ENCODE data around the gene USP16. TPM values are rescaled to one million over a fixed set of nuclear protein-coding genes. Genes with fewer than 3 reads are reported as not detected.

Gene USP16
- total RNA-seq, 3 donors from 2014 or later, result 35.4 to 53.0 (median 35.7) TPM

DNA sequence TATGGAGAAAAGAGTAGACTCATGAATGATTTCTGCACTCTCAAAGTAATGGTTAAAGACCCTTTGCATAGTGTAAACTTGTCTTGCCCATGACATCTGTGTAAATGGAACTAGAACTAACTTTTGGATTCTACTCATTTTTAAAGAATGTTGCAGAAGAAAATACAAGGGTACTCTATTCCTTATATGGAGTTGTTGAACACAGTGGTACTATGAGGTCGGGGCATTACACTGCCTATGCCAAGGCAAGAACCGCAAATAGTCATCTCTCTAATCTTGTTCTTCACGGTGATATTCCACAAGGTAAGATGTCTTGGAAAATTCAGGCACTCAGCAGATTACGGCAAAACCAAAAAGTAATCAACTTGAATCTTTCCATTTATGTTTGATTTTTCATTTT is 29.2 kb downstream of the USP16 start:
- H3K4me3 ChIP-seq, result no peak overlapping the region
- peaks cover 5% of the 10 kb centered on the region for H3K36me3 ChIP-seq
- H3K27me3 ChIP-seq, result no peaks in the 10 kb centered on the region
- H3K4me1 ChIP-seq, result no peaks in the 10 kb centered on the region
- intact Hi-C loops (cut with DNase I; ENCODE audit: low total_unique reads), result no loop called here
- DNase-seq (ENCODE audit: low spot score in 2 of 2), result no peak
- H3K27ac ChIP-seq, result no peak overlapping the region
- TF ChIP-seq POLR2AphosphoS5 (IDR thresholded peaks at IDR 0.05), result no peak
- TF ChIP-seq POLR2A (IDR thresholded peaks at IDR 0.05), result no peak
- TF ChIP-seq, protein P1, sequence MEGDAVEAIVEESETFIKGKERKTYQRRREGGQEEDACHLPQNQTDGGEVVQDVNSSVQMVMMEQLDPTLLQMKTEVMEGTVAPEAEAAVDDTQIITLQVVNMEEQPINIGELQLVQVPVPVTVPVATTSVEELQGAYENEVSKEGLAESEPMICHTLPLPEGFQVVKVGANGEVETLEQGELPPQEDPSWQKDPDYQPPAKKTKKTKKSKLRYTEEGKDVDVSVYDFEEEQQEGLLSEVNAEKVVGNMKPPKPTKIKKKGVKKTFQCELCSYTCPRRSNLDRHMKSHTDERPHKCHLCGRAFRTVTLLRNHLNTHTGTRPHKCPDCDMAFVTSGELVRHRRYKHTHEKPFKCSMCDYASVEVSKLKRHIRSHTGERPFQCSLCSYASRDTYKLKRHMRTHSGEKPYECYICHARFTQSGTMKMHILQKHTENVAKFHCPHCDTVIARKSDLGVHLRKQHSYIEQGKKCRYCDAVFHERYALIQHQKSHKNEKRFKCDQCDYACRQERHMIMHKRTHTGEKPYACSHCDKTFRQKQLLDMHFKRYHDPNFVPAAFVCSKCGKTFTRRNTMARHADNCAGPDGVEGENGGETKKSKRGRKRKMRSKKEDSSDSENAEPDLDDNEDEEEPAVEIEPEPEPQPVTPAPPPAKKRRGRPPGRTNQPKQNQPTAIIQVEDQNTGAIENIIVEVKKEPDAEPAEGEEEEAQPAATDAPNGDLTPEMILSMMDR (IDR thresholded peaks at IDR 0.05), result no peak
- no peaks in the 10 kb centered on the region for H3K9me3 ChIP-seq

DNA sequence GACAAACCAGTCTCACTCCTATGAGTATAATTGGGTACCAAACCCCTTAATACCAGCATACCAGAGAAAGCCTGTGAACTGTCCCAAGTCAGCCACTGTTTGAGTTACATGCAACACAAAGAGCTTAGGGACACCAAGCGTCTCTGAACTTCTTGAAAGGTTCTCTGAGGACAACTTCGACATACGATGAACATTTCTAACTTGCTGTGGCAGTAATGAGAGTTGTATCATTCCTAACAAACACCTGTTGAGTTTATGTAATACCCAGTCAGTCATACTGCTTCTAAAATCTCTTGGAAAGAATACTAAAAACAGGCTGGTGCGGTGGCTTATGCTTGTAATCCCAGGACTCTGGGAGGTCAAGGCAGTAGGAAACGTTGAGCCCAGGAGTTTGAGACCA is 30.6 kb downstream of the USP16 start:
- Histone ChIP-seq H3K27ac (no peak overlapping the region), H3K36me3 (peaks cover 5% of the 10 kb centered on the region), H3K4me1 (no peaks in the 10 kb centered on the region), H3K27me3 (no peaks in the 10 kb centered on the region), H3K4me3 (no peak overlapping the region), H3K9me3 (no peaks in the 10 kb centered on the region)
- intact Hi-C loops (cut with DNase I; ENCODE audit: low total_unique reads), result no loop called here
- TF ChIP-seq, protein P1 (IDR thresholded peaks at IDR 0.05), result no peak
- TF ChIP-seq POLR2A (IDR thresholded peaks at IDR 0.05) (no peak), POLR2AphosphoS5 (IDR thresholded peaks at IDR 0.05) (no peak)
- no peak for DNase-seq (ENCODE audit: low spot score in 2 of 2)

DNA sequence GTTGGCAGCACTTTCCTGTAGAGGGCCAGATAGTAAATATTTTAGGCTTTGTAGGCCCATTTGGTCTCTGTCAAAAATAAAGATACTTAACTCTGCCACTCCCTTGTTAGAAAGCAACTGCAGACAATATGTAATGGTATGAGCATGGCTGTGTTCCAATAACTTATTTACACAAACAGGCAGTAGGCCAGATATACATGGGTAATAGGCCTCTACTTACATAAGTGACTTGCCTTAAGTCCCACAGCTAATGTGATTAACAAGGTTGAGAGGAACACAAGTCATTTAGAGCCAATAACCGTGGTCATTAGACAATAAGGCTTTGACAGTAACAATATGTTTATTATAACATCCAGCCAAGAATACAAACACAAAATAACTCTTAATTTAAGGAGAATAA is 31.5 kb downstream of the USP16 start:
- no peaks in the 10 kb centered on the region for H3K9me3 ChIP-seq
- intact Hi-C loops (cut with DNase I; ENCODE audit: low total_unique reads), result no loop called here
- no peak overlapping the region for H3K27ac ChIP-seq
- peaks cover 12% of the 10 kb centered on the region for H3K36me3 ChIP-seq
- H3K27me3 ChIP-seq, result no peaks in the 10 kb centered on the region
- TF ChIP-seq POLR2A (IDR thresholded peaks at IDR 0.05) (no peak), POLR2AphosphoS5 (IDR thresholded peaks at IDR 0.05) (no peak)
- TF ChIP-seq, protein P1 (IDR thresholded peaks at IDR 0.05), result no peak
- DNase-seq (ENCODE audit: low spot score in 2 of 2), result no peak
- H3K4me1 ChIP-seq, result no peaks in the 10 kb centered on the region
- H3K4me3 ChIP-seq, result no peak overlapping the region

DNA sequence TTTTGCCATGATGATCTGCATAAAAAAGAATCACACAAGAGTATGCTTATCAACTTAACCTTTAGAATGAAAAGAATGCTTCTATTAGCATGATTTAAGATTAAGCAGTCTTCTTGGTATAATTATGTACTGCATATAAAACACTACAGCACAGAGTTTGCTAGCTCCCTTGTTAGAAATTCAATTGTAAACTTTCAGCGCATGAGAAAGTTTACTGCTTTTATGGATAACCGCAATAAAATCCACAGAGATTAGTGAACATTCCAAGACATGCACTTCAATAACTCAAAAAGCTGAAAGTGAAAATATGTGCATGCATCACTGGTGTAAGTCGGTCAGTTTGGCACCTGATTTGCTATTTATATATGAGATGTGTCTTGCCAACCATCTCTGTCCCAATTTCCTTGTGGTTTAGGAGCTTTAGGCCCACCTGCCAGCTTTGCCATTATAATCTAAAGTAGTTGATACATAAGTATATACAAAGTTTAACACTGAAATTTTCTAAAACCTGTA is 32.1 kb downstream of the USP16 start:
- Histone ChIP-seq H3K27me3 (no peaks in the 10 kb centered on the region), H3K4me1 (no peaks in the 10 kb centered on the region), H3K4me3 (no peak overlapping the region), H3K36me3 (peaks cover 14% of the 10 kb centered on the region), H3K9me3 (no peaks in the 10 kb centered on the region), H3K27ac (no peak overlapping the region)
- intact Hi-C loops (cut with DNase I; ENCODE audit: low total_unique reads), result no loop called here
- TF ChIP-seq, protein P1 (IDR thresholded peaks at IDR 0.05), result no peak
- TF ChIP-seq POLR2AphosphoS5 (IDR thresholded peaks at IDR 0.05), result no peak
- no peak for TF ChIP-seq POLR2A (IDR thresholded peaks at IDR 0.05)
- no peak for DNase-seq (ENCODE audit: low spot score in 2 of 2)

DNA sequence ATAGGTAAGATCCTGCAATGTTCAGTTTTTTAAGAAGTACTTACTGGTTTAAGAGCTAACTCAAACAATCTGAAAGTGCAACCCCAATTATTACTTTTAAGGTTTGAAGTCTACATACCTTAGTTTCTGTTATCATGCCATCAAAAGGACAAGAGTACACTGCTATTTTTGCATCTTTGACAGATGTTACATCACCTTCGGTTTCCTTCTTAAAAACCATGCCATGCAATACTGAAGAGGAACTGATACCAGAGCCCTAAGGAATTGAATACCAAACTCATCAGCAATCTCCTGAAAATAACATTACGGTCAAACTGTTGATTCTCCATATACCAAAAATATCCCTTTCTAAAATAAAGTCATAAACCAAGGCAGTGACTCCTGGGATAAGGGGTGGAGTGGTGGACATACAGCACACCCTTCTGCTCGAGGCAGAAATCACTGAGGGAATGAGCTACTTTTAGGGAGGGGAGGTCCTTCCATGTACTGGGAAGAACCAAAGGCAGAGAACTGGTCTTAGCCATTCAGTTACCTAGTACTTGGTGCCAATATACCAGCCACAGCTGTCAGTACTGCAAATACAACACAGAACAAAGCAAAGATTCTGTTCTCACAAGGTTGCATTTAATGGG is 40.5 kb downstream of the USP16 start:
- DNase-seq (ENCODE audit: low spot score in 2 of 2), result no peak
- Histone ChIP-seq H3K4me1 (no peaks in the 10 kb centered on the region), H3K27me3 (no peaks in the 10 kb centered on the region), H3K9me3 (no peaks in the 10 kb centered on the region), H3K27ac (no peak overlapping the region), H3K4me3 (no peak overlapping the region), H3K36me3 (peaks cover 8% of the 10 kb centered on the region)
- TF ChIP-seq, protein P1 (IDR thresholded peaks at IDR 0.05), result no peak
- no peak for TF ChIP-seq POLR2A (IDR thresholded peaks at IDR 0.05)
- TF ChIP-seq POLR2AphosphoS5 (IDR thresholded peaks at IDR 0.05), result no peak
- intact Hi-C loops (cut with DNase I; ENCODE audit: low total_unique reads), result no loop called here

Data from breast epithelium (tissue), 4 donors.